GM12892 (cell line): Measurements from ENCODE around the gene GAL3ST2.

ENCODE experiments used
- POLR2A ChIP-seq: IDR thresholded peaks from 2 replicates; pipeline ENCODE4 v1.6.1; 2011; ENCODE audit warnings: low read depth, low read length, control low read depth
- POLR2AphosphoS5 ChIP-seq: IDR thresholded peaks from 2 replicates; pipeline ENCODE4 v1.6.1; 2011; ENCODE audit warnings: low read depth, low read length, control low read depth
- TAF1 ChIP-seq: IDR thresholded peaks from 2 replicates; pipeline ENCODE4 v1.6.1; 2011; ENCODE audit warnings: low read depth, mild to moderate bottlenecking, control low read depth, low read length, borderline replicate concordance

- TF ChIP-seq POLR2AphosphoS5, result no peak
- no peak for TF ChIP-seq POLR2A
- no peak for TF ChIP-seq TAF1
Measured at GRCh38 chr2:241742320-241742939, 34.2 kb upstream of the GAL3ST2 start.
